ENCODE results near the gene ANXA8.
"Not testable (repeated sequence)": the region's sequence is repeated elsewhere in the genome, so short reads cannot be mapped to it uniquely, and the experiment has no call there.

Gene ANXA8

DNA sequence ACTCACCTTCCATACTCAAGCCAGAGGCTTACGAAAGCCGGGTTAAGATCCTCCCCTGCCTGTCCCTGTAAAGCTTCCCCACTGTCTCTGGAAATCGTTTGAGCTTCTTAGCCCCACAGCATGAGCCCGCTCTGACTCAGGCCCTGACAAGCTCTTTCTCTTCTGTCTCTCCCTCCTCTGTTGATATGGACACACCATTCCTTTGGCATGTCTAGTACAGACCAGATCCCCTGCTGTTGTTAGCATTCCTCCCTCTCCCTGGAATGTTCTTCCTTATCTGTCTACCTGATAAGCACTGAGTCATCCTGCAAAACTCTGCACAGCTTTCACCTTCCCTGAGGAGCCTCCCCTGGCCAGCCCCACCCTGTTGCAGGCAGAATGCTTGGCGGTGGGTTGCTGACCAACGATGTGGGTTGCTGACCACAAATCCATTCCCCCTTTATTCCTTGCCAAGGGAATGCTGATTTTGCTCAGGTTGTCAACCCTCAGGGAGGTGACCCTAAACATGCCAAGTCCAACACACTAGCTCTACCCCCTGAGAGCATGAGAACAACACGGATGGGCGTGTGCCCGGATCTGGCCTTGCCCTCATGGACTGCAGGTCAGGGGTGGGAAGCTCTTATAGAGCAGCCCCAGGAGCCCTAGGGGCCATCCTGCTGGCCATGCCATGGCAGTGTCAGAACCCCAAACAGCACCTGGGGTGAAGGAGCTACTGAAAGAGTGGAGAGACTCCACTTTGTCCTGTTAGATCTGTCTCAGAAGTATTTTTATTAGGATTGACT is 21.1 kb downstream of the ANXA8 start:
- DNase-seq = not testable (repeated sequence)

DNA sequence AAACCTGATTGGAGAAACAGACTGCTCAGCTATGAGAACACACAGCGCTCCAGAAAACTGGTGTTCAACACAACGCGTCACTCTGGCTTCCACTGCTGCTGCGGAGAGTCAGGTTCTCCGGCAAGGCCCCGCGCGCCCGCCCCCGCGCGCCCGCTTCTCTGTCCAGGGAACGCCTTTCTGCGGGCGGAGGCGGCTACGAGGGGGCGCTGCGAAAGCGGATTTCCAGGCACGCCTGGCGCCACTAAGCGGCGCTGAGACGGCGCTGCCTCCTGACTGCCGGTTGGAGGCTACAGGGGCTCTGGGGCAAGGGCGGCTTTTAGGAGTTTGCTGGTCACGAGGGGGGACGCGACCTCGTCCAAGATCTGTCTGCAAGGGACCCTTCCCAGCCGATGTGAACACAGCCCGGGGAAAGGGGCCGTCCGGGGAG is 22.6 kb downstream of the ANXA8 start:
- DNase-seq = not testable (repeated sequence)

- no peak for DNase-seq
Observed at GRCh38 chr10:47458466-47459154, 25.3 kb downstream of the ANXA8 start.

DNA sequence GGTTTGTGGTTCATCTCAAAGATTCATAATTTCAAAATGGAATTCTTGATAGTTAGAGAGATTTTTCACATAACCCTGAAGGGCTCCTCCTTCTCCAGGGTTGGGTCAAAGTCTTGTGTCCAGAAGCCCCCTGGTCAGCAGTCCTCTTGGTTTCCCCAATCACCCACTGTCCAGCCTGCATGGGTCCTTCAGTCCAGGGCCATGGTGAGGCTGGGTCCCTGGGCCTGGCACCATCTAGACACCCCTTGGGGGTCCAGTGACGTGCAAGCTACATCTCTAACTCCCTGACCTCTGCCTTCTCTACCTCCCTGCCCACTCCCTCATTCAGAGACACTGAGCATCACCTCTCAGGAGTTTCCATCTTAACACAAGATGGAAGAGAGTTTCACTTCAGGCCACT is 26.1 kb downstream of the ANXA8 start:
- no peak for DNase-seq

GRCh38 chr10:47457528-47457820 is 26.4 kb downstream of the ANXA8 start:
- no peak for DNase-seq

- DNase-seq = no peak
Observed at GRCh38 chr10:47456794-47457527, 27.0 kb downstream of the ANXA8 start.

DNA sequence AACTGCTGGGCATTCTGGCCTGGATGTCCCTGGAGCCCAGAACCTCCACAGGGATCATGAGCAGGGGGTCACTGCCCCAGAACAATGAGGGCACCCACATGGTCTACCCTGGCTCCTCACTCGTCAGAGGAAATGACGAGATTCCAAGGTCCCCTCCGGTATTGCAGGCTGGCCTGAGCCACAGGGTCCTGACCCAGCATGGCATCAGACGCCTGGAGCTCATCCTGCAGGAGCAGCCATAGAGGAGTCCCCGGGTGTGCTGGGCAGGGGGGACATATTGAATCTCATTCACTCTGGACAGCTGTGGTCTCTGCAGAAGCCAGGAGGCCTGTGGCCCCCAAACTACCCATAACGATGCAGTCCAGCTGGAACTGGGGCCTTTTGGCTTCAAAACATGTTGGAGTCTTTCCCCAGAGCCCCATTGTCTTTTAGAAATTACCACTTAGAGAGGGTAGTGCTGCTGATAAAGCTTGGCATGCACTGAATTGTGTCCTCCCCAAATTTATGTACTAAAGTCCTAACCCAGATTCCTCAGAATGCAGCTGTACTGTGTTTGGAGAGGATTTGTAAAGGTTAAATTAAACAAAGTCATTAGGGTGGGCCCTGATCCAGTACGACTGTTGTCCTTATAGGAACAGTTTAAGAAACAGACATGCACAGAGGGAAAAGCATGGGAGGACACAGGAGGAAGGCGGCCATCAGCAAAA is 27.7 kb downstream of the ANXA8 start:
- DNase-seq = no peak

GRCh38 chr10:47455350-47456078 is 28.4 kb downstream of the ANXA8 start:
- DNase-seq = not testable (repeated sequence)

DNA sequence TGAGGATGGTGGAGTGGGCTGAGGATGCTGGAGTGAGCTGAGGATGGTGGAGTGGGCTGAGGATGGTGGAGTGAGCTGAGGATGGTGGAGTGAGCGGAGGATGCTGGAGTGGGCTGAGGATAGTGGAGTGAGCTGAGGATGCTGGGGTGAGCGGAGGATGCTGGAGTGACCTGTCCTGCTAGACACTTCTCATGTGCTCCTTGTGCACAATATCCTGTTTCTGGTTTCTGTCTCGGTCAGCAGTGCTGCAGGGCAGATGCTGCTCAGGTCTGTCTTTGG is 29.2 kb downstream of the ANXA8 start:
- DNase-seq = no peak

- no peak for DNase-seq
Observed at GRCh38 chr10:47454008-47454779, 29.7 kb downstream of the ANXA8 start.

DNA sequence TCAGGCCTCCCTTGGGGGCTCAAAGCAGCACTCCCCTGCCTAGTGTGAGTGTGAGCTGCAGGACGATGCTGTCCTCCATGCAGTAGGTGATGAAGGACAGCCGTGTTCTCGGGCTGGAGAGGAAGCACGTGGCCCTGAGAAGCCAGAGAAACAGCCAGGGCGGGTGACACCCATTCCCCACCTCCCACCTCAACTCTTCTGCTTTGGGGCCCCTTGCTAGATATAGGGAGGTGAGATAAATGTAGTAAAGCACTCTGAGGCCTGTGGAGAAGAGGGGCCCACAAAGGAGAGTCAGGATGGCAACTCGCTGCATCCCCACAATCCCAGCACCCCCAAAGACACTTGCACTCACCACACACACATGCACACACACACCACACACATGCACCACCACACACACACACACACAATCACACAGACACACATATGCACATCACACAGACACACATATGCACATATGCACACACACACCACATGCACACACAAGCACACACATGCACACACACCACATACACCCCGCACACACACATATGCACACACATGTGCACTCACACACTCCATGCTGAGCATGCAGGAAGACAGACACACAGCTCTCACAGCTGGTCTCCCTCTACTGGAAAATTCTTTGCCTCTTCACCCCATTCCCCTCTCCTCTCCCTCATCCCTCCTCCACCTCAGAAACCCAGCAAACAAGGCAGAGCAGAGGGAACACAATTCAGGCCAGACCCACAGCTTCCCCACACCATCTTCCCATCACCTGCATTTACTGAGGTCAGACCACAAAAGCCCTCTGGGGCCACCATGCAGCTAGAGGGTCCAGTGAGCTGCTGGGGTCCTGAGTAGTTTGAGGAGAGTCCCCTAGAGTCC is 30.5 kb downstream of the ANXA8 start:
- no peak for DNase-seq

- no peak for DNase-seq
Observed at GRCh38 chr10:47452495-47453140, 31.3 kb downstream of the ANXA8 start.

- no peak for DNase-seq
Observed at GRCh38 chr10:47451998-47452494, 31.9 kb downstream of the ANXA8 start.

DNA sequence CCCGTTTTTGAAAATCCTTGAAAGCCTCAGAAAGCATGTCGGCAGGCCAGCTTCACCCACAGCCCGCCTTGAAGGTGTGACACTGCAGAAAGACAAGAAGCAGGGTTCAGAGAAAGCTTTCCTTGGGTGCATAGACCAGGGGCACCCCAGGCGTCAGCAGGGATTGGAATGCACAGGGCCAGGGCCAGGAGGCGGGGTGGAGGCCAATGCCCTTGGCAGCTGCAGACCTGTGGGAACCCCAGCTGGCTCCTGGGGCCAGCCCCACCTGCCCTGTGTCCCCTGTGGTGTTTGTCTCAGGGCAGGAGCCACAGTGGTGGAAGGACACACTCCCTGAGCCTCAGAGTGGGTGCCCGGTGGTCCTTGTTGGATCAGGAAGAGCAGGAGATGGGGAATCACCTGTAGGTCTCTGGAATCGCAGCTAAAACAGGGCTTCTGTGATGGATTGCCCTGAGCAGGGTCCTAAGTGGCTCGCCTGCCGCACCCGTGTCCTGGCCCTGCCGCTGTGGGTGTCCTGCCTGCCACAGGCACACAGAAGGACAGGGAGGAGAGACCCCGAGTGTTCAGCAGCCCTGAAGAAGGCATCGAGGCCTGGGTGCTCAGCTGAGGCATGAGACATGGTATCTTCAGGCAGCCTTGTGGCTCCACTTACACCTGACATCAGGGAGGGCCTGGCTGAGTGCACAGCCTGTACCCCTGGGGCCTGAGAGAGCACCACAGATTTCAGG is 32.5 kb downstream of the ANXA8 start:
- no peak for DNase-seq

GRCh38 chr10:47450442-47450841 is 33.5 kb downstream of the ANXA8 start:
- no peak for DNase-seq

- no peak for DNase-seq
Observed at GRCh38 chr10:47449979-47450378, 33.9 kb downstream of the ANXA8 start.

DNA sequence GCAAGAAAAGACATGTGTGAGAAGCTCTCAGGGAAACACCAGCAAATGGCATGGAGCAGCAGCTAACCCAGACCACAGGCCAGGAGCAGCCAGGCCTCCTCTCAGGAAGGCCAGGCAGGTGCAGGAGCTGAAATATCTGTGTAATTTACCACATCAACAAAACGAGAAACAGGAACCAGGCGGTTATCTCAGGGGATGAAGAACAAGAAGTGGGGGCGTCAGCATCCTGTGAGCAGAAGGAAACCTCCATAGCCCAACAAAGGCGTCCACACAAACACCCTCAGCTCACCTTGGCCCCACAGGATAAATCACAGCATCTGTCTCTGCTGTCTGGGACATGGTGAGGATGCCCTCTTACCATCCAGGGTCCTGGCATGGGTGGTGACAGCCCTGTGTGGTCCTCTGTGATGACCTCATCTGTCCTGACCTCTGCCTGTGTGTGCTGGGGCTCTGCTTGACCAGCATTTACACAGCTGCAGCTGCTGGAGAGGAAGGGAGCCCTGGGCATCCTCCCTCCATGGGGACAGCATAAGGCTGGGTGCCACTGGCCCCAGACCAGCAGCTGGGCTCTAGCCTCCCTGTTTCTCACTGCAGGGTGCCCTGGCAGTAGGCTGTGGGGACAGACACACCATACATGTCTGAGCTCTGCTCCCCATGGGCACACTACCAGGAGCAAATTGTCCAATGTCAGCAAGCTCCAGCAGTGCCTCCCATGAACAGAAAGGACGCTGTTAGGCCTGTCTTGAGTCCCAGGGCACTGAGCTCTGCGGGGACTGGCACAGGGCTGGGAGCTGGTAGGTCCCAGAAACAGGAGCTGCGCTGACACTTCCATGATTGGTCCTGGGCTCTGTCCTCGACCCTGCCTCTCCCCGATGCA is 34.6 kb downstream of the ANXA8 start:
- no peak for DNase-seq

- no peak for DNase-seq
Observed at GRCh38 chr10:47447705-47448104, 36.2 kb downstream of the ANXA8 start.

DNA sequence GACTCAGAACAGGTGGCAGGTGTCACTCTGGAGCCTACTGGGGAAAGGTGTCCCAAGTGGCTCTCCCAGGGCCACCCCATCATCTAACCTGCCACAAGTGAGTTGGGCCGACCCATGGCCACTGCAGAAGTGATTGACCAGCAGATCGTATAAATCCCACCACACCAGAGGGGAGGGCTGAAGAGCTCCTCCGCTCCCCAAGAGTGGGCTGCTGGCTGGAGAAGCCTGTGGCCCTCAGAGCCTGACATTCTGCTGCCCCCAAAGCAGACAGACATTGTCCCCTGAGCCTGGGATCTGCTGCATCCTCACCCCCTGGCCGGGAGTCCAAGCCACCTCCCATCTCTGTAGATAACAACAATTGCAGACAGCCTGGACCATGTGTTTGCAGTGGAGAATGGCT is 36.7 kb downstream of the ANXA8 start:
- DNase-seq = no peak

Data from CD4-positive, alpha-beta T cell treated with Interleukin-6 for 4 hours (primary cell).